ENCODE measurements around the gene MYADML2.
"Not testable (repeated sequence)": the region's sequence is repeated elsewhere in the genome, so short reads cannot be mapped to it uniquely, and the experiment has no call there.

MYADML2 gene

GRCh38 chr17:81923302-81924260, 23.5 kb downstream of the MYADML2 start:
- no peak for DNase-seq

GRCh38 chr17:81922566-81923301, 24.3 kb downstream of the MYADML2 start:
- no peak for DNase-seq

GRCh38 chr17:81921996-81922565, 25.0 kb downstream of the MYADML2 start:
- DNase-seq = no peak

GRCh38 chr17:81921537-81921862, 25.5 kb downstream of the MYADML2 start:
- no peak for DNase-seq

GRCh38 chr17:81920612-81921536, 26.2 kb downstream of the MYADML2 start:
- no peak for DNase-seq

- no peak for DNase-seq
Observed at GRCh38 chr17:81918832-81919545, 28.0 kb downstream of the MYADML2 start.

GRCh38 chr17:81918333-81918669, 28.7 kb downstream of the MYADML2 start:
- not testable (repeated sequence) for DNase-seq

- DNase-seq = peak; percentile 79 to 80
Observed at GRCh38 chr17:81917565-81918332, 29.3 kb downstream of the MYADML2 start, which contains the start of gene SIRT7. SIRT7 (minus strand) TSS chr17:81918176; CDS start chr17:81918131, 45 bp downstream.

GRCh38 chr17:81916234-81917001, 30.6 kb downstream of the MYADML2 start:
- DNase-seq = no peak

GRCh38 chr17:81915331-81915730, 31.7 kb downstream of the MYADML2 start:
- DNase-seq = no peak

- no peak for DNase-seq
Observed at GRCh38 chr17:81914103-81914850, 32.8 kb downstream of the MYADML2 start.

GRCh38 chr17:81913394-81914102, 33.5 kb downstream of the MYADML2 start:
- DNase-seq = no peak

GRCh38 chr17:81912441-81913309, 34.4 kb downstream of the MYADML2 start:
- no peak for DNase-seq

- DNase-seq = no peak
Observed at GRCh38 chr17:81911969-81912368, 35.1 kb downstream of the MYADML2 start.

GRCh38 chr17:81911277-81911961, 35.6 kb downstream of the MYADML2 start, which contains the start of gene PCYT2:
PCYT2 (minus strand) TSS chr17:81911399; CDS start chr17:81911355, 44 bp downstream.
- DNase-seq = peak; percentile 93 to 94

- DNase-seq = peak in 1 of 2 experiments; percentile 9
Observed at GRCh38 chr17:81910840-81911276, 36.2 kb downstream of the MYADML2 start.
